Esophagus (tissue), 2 donors: ENCODE measurements around the gene TCAP. TPM values are rescaled to one million over a fixed set of nuclear protein-coding genes. Genes with fewer than 3 reads are reported as not detected.
"Not testable (repeated sequence)": the region's sequence is repeated elsewhere in the genome, so short reads cannot be mapped to it uniquely, and the experiment has no call there.

Experiments
- H3K27ac ChIP-seq, 2 donors: one replicate each; pipeline ENCODE4 v1.5.1; 2013; ENCODE audit warnings: low read depth in 2 of 2, mild to moderate bottlenecking in 2 of 2, inconsistent platforms in 1 of 2, low read length in 1 of 2, moderate library complexity in 1 of 2
- H3K27me3 ChIP-seq, 2 donors: one replicate each; pipeline ENCODE4 v1.6.1; 2013; ENCODE audit warnings: low read length in 2 of 2, control low read depth in 1 of 2, mild to moderate bottlenecking in 1 of 2; ENCODE audit not compliant: insufficient read depth in 2 of 2, control insufficient read depth in 1 of 2
- H3K36me3 ChIP-seq, 2 donors: one replicate each; pipeline ENCODE4 v1.6.1; 2013; ENCODE audit warnings: low read length in 1 of 2; ENCODE audit not compliant: control insufficient read depth in 2 of 2, insufficient read depth in 2 of 2
- H3K4me1 ChIP-seq, 2 donors: one replicate each; pipeline ENCODE4 v1.6.1; 2013; ENCODE audit warnings: low read length in 1 of 2; ENCODE audit not compliant: control insufficient read depth in 2 of 2, insufficient read depth in 2 of 2
- H3K4me3 ChIP-seq, 2 donors: one replicate each; pipeline ENCODE4 v1.5.1; 2013; ENCODE audit warnings: low read length in 2 of 2, mild to moderate bottlenecking in 2 of 2, low read depth in 1 of 2, moderate library complexity in 1 of 2
- H3K9me3 ChIP-seq, 2 donors: one replicate each; pipeline ENCODE4 v1.6.1; 2013; ENCODE audit warnings: mild to moderate bottlenecking in 2 of 2, low read depth in 1 of 2, low read length in 1 of 2, moderate library complexity in 1 of 2; ENCODE audit not compliant: control insufficient read depth in 2 of 2, insufficient read depth in 1 of 2
- WGBS, 2 donors: extraction: QIAGEN DNeasy Blood & Tissue Kit; methylation state at CpG; one replicate each; pipeline ENCODE4 v1.1.7; 2013; 5-methylcytosine and 5-hydroxymethylcytosine counted together
- polyA plus RNA-seq, 2 donors: library from polyadenylated mRNA; stranded (reverse); fragments of 200-250 nt; gene quantifications; one replicate each; pipeline ENCODE4 v1.2.3, GENCODE V29; 2013
- donor health status: healthy with polysubstance abuse.
- donor health status: Bipolar disorder and iron deficiency.

The TCAP gene
- polyA plus RNA-seq, 2 donors = 0.78 to 0.88 TPM

DNA sequence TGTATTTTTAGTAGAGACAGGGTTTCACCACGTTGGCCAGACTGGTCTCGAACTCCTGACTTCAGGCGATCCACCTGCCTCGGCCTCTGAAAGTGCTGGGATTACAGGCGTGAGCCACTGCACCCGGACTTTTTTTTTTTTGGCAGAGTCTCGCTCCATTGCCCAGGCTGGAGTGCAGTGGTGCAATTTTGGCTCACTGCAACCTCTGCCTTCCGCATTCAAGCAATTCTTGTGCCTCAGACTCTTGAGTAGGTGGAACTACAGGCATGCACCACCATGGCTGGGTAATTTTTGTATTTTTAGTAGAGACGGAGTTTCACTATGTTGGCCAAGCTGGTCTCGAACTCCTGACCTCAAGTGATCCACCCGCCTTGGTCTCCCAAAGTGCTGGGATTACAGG is 45.9 kb downstream of the TCAP start:
- not testable (repeated sequence) for H3K27me3 ChIP-seq, H3K4me3 ChIP-seq, H3K9me3 ChIP-seq, H3K27ac ChIP-seq
- Histone ChIP-seq H3K36me3 (peaks cover 14 to 49% of the 10 kb centered on the region in 2 donors), H3K4me1 (peaks cover 8 to 22% of the 10 kb centered on the region in 2 donors)
- WGBS, 2 donors = 84 to 87% methylated on average over 11 of the region's 11 CpGs

- 91 to 92% methylated on average over 10 of the region's 10 CpGs for WGBS, 2 donors
- Histone ChIP-seq H3K36me3 (peaks cover 14 to 53% of the 10 kb centered on the region in 2 donors), H3K4me3 (no peak overlapping the region), H3K4me1 (peaks cover 5 to 17% of the 10 kb centered on the region in 2 donors), H3K27ac (no peak overlapping the region), H3K27me3 (no peaks in the 10 kb centered on the region), H3K9me3 (no peaks in the 10 kb centered on the region)
These were observed 46.7 kb downstream of the TCAP start for GRCh38 chr17:39711851-39712250.

- Histone ChIP-seq H3K36me3 (peaks cover 17 to 39% of the 10 kb centered on the region in 2 donors), H3K9me3 (no peaks in the 10 kb centered on the region), H3K27ac (no peak overlapping the region), H3K27me3 (no peaks in the 10 kb centered on the region), H3K4me1 (peaks cover 9 to 13% of the 10 kb centered on the region in 2 donors), H3K4me3 (no peak overlapping the region)
- WGBS, 2 donors = 94% methylated on average over 4 of the region's 4 CpGs
These were observed 49.1 kb downstream of the TCAP start for GRCh38 chr17:39714234-39714633.

GRCh38 chr17:39715375-39716072 is 50.4 kb downstream of the TCAP start:
- 65 to 72% methylated on average over 18 of the region's 18 CpGs for WGBS, 2 donors
- H3K4me3 ChIP-seq = no peak overlapping the region
- no peaks in the 10 kb centered on the region for H3K9me3 ChIP-seq
- H3K36me3 ChIP-seq = peaks cover 17 to 40% of the 10 kb centered on the region in 2 donors
- H3K4me1 ChIP-seq = peaks cover 9 to 13% of the 10 kb centered on the region in 2 donors
- peak overlapping the region; percentile 95 to 96 for H3K27ac ChIP-seq
- H3K27me3 ChIP-seq = no peaks in the 10 kb centered on the region

Other genes with a start within 250 kb of the TCAP start
- 1 to 10 TPM; 5.0 to 6.8 TPM for gene MED1, start 214.1 kb upstream of the TCAP start, polyA plus RNA-seq
- gene CDK12, start 203.9 kb upstream of the TCAP start, polyA plus RNA-seq = 10 to 100 TPM in 1 of 2 donors, 1 to 10 TPM in 1; 9.4 to 12.9 TPM
- gene NEUROD2, start 57.4 kb upstream of the TCAP start, polyA plus RNA-seq = under 1 TPM in 1 of 2 donors, not detected in 1; 0.02 TPM
- 1 to 10 TPM in 1 of 2 donors, under 1 TPM in 1; 0.43 to 1.2 TPM for gene PPP1R1B, start 38.4 kb upstream of the TCAP start, polyA plus RNA-seq
- gene STARD3, start 28.2 kb upstream of the TCAP start, polyA plus RNA-seq = 10 to 100 TPM; 44.6 to 44.9 TPM
- gene PNMT, start 3.1 kb downstream of the TCAP start, polyA plus RNA-seq = 1 to 10 TPM; 1.8 to 2.2 TPM
- gene PGAP3, start 22.7 kb downstream of the TCAP start, polyA plus RNA-seq = 10 to 100 TPM; 28.8 to 40.0 TPM
- 10 to 100 TPM; 68.4 to 98.1 TPM for gene ERBB2, start 34.7 kb downstream of the TCAP start, polyA plus RNA-seq
- 10 to 100 TPM; 57.5 to 98.6 TPM for gene MIEN1, start 65.2 kb downstream of the TCAP start, polyA plus RNA-seq
- gene GRB7, start 72.6 kb downstream of the TCAP start, polyA plus RNA-seq = 10 to 100 TPM; 43.7 to 55.0 TPM
- gene IKZF3, start 199.0 kb downstream of the TCAP start, polyA plus RNA-seq = under 1 TPM; 0.52 to 0.84 TPM
- not detected for gene ZPBP2, start 202.9 kb downstream of the TCAP start, polyA plus RNA-seq